ENCODE data around the gene CACNA1D.

GRCh38 chr3:53555068-53555588 is 60.7 kb downstream of the CACNA1D start:
- TF ChIP-seq GATA3 (IDR thresholded peaks at IDR 0.05; ENCODE audit: low read depth, low read length) (no peak), GATA2 (IDR thresholded peaks at IDR 0.05; ENCODE audit: low read depth, low read length) (no peak)

All from SH-SY5Y (cell line).